Esophagus squamous epithelium (tissue), 5 donors: ENCODE data around the gene PSMA5. TPM values are rescaled to one million over a fixed set of nuclear protein-coding genes. Genes with fewer than 3 reads are reported as not detected.
"Not testable (repeated sequence)": the region's sequence is repeated elsewhere in the genome, so short reads cannot be mapped to it uniquely, and the experiment has no call there.

Experiments
- DNase-seq: peaks from one replicate; lab custom pipeline; 2025; lab: John Stamatoyannopoulos, UW
- H3K27ac ChIP-seq, 4 donors: fragments of 200-600 bp; sonication (generic); one replicate each; pipeline ENCODE4 v1.5.1; 2016 to 2019; ENCODE audit warnings: mild to moderate bottlenecking in 1 of 4
- H3K27me3 ChIP-seq, 4 donors: fragments of 200-600 bp; sonication (generic); 1 replicate in 3 of 4; 2 replicates in 1 of 4; pipeline versions ENCODE4 v1.5.1 to v1.6.0; 2017 to 2021; ENCODE audit warnings: antibody characterized with exemption in 1 of 4
- H3K36me3 ChIP-seq, 3 donors: fragments of 200-600 bp; sonication (generic); one replicate each; pipeline ENCODE4 v1.5.1; 2016 to 2019
- H3K4me1 ChIP-seq, 3 donors: fragments of 200-600 bp; sonication (generic); one replicate each; pipeline ENCODE4 v1.5.1; 2017 to 2019
- H3K4me3 ChIP-seq, 4 donors: fragments of 200-600 bp; sonication (generic); 1 replicate in 3 of 4; 2 replicates in 1 of 4; pipeline ENCODE4 v1.5.1; 2016 to 2019; ENCODE audit warnings: mild to moderate bottlenecking in 2 of 4, moderate library complexity in 1 of 4
- H3K9me3 ChIP-seq, 3 donors: fragments of 200-600 bp; sonication (generic); one replicate each; pipeline ENCODE4 v1.5.1; 2016 to 2019
- POLR2A ChIP-seq, 4 donors: fragments of 450-650 bp; IDR thresholded peaks; one replicate each; pipeline ENCODE4 v1.6.1; 2017; ENCODE audit warnings: antibody characterized with exemption in 4 of 4, mild to moderate bottlenecking in 4 of 4, moderate library complexity in 3 of 4
- WGBS, 2 donors: methylation state at CpG; one replicate each; pipeline ENCODE4 v1.1.5; 2018; 5-methylcytosine and 5-hydroxymethylcytosine counted together
- intact Hi-C: fragments of 100-400 bp; cut with DNase I; formaldehyde crosslinking; loops from one replicate; pipeline ENCODE4 v1.15.0; 2022
- total RNA-seq, 4 donors: library from RNA; depleted of rRNA; stranded (reverse); fragments of >200 nt; gene quantifications; one replicate each; pipeline ENCODE4 v1.1.0, GENCODE V29; 2016
- TF ChIP-seq, protein P1 (sequence below), 6 experiments: fragments of 450-650 bp in 4 of 6; fragments of 200-600 bp in 2 of 6; sonication (generic) in 2 of 6; IDR thresholded peaks; one replicate each; pipeline ENCODE4 v1.5.1; 2016 to 2019; ENCODE audit warnings: antibody characterized with exemption in 6 of 6, mild to moderate bottlenecking in 4 of 6, moderate library complexity in 4 of 6
- donor health status: DM: yes; HTN: yes; CAD: no.

The PSMA5 gene
- total RNA-seq, 4 donors from 2014 or later, result 31.5 to 57.7 (median 46.8) TPM

DNA sequence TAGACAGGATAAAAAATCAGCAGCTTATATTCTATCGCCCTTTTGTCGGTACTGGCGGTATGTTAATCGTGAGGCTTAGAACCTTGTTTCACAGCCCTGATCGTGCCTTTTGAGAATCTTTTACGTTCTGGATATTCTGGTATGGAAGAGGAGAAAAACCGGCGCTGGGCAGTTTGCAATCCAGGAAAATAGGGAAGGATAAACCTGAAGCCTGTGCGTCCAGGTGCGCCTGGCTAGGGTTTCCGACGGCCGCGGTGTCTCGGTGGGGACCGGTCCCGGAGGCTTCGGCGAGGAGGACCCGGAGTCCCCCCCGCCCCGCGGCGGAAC lies 39.8 kb upstream of the PSMA5 start:
- H3K4me1 ChIP-seq, result peaks cover 9 to 23% (median 16%) of the 10 kb centered on the region in 3 donors
- H3K36me3 ChIP-seq, result no peaks in the 10 kb centered on the region
- no peak for TF ChIP-seq POLR2A (IDR thresholded peaks at IDR 0.05)
- TF ChIP-seq, protein P1, sequence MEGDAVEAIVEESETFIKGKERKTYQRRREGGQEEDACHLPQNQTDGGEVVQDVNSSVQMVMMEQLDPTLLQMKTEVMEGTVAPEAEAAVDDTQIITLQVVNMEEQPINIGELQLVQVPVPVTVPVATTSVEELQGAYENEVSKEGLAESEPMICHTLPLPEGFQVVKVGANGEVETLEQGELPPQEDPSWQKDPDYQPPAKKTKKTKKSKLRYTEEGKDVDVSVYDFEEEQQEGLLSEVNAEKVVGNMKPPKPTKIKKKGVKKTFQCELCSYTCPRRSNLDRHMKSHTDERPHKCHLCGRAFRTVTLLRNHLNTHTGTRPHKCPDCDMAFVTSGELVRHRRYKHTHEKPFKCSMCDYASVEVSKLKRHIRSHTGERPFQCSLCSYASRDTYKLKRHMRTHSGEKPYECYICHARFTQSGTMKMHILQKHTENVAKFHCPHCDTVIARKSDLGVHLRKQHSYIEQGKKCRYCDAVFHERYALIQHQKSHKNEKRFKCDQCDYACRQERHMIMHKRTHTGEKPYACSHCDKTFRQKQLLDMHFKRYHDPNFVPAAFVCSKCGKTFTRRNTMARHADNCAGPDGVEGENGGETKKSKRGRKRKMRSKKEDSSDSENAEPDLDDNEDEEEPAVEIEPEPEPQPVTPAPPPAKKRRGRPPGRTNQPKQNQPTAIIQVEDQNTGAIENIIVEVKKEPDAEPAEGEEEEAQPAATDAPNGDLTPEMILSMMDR (IDR thresholded peaks at IDR 0.05), result no peak
- peak overlapping the region; percentile 35 to 67 (median 57) for H3K4me3 ChIP-seq
- peak overlapping the region in 3 of 4 donors; percentile 65 to 76 (median 70) for H3K27ac ChIP-seq
- no peak for DNase-seq
- H3K9me3 ChIP-seq, result no peaks in the 10 kb centered on the region
- intact Hi-C loops, result no loop called here
- WGBS, 2 donors, result 3 to 14% methylated on average over 12 to 19 of the region's 24 CpGs
- peaks cover 0 to 100% (median 14%) of the 10 kb centered on the region in 4 donors for H3K27me3 ChIP-seq

DNA sequence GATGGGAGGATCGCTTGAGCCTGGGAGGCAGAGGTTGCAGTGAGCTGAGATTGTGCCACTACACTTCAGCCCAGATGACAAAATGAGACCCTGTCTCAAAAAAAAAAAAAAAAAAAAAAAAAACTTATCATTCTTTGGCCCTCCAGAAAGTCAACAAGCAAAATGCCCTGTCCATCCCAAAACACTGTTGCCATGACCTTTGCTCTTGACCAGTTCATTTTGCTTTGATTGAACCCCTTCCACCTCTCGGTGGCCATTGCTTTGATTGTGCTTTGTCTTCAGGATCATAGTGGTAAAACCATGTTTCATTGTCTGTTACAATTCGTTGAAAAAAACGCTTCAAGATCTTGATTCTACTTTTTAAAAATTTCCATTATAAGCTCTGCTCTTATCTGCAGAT lies 31.6 kb upstream of the PSMA5 start:
- 76 to 91% methylated on average over 4 of the region's 4 CpGs for WGBS, 2 donors
- Histone ChIP-seq H3K36me3 (no peaks in the 10 kb centered on the region), H3K27ac (no peak overlapping the region)

DNA sequence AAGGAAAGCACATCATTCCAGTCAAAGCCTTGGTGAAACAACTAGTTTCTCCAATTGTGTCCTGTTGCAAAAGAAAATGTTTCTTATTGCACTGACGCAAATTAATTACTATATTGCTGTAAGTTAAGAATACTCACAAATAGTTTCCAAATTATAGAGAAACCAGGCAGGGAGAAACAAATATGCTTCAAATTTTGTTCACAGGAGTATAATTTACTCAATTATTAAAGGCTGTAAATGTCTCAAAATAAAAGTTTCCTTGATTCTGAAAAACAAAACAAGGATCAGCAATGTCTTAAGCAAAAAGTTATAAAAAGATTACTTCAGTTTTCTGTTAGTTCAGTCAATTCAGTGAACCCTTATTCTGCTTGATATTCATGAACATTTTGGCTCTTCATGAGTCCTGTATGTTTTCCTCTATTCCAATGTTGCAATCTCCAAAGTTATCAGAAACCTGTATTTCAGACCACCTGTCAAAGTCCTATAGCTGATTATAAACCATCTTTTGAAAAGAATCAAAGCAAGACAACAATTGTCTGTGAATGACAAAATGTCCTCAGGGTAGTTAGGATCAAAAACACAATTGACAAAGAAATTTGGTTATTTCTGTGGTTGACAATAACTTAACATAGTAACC lies 28.4 kb upstream of the PSMA5 start:
- peaks cover 0 to 40% (median 0%) of the 10 kb centered on the region in 4 donors for H3K27me3 ChIP-seq
- H3K27ac ChIP-seq, result no peak overlapping the region
- no peaks in the 10 kb centered on the region for H3K36me3 ChIP-seq
- WGBS, 2 donors, result 89 to 100% methylated on average over 1 of the region's 1 CpG
- H3K9me3 ChIP-seq, result no peaks in the 10 kb centered on the region
- DNase-seq, result no peak
- intact Hi-C loops, result no loop called here
- TF ChIP-seq, protein P1 (IDR thresholded peaks at IDR 0.05), result no peak
- no peak overlapping the region for H3K4me3 ChIP-seq
- H3K4me1 ChIP-seq, result no peaks in the 10 kb centered on the region

More for the DNA sequence above, 31.6 kb upstream of the PSMA5 start:
- intact Hi-C loops, result no loop called here
- no peak for TF ChIP-seq POLR2A (IDR thresholded peaks at IDR 0.05)
- TF ChIP-seq, protein P1 (IDR thresholded peaks at IDR 0.05), result no peak
- Histone ChIP-seq H3K9me3 (no peaks in the 10 kb centered on the region), H3K27me3 (peaks cover 0 to 38% (median 0%) of the 10 kb centered on the region in 4 donors), H3K4me3 (no peak overlapping the region), H3K4me1 (no peaks in the 10 kb centered on the region)
- DNase-seq, result no peak

DNA sequence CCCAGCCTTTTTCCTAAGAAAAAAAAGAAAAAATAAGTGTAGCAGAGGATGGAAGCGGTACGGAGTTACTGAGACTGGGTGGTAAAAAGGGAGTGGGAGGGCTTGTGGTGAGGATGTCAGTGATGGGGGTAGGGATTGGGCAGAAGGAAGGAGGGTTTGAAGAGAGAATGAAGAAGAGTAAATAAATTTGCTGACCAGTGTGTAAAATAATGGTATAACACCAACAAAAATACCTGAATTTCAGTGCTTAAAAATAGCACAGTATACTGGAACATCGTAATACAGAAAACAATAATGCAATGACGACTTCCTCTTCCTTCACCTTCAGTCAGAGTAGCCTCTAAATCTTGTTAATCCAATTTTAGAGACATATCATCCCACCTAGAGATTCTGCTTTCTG lies 21.3 kb upstream of the PSMA5 start:
- intact Hi-C loops, result no loop called here
- DNase-seq, result no peak
- 57 to 60% methylated on average over 4 of the region's 4 CpGs for WGBS, 2 donors
- Histone ChIP-seq H3K4me1 (no peaks in the 10 kb centered on the region), H3K4me3 (no peak overlapping the region), H3K36me3 (no peaks in the 10 kb centered on the region), H3K27ac (no peak overlapping the region), H3K9me3 (no peaks in the 10 kb centered on the region), H3K27me3 (peaks cover 0 to 79% (median 2%) of the 10 kb centered on the region in 4 donors)
- TF ChIP-seq POLR2A (IDR thresholded peaks at IDR 0.05), result no peak
- TF ChIP-seq, protein P1 (IDR thresholded peaks at IDR 0.05), result no peak

DNA sequence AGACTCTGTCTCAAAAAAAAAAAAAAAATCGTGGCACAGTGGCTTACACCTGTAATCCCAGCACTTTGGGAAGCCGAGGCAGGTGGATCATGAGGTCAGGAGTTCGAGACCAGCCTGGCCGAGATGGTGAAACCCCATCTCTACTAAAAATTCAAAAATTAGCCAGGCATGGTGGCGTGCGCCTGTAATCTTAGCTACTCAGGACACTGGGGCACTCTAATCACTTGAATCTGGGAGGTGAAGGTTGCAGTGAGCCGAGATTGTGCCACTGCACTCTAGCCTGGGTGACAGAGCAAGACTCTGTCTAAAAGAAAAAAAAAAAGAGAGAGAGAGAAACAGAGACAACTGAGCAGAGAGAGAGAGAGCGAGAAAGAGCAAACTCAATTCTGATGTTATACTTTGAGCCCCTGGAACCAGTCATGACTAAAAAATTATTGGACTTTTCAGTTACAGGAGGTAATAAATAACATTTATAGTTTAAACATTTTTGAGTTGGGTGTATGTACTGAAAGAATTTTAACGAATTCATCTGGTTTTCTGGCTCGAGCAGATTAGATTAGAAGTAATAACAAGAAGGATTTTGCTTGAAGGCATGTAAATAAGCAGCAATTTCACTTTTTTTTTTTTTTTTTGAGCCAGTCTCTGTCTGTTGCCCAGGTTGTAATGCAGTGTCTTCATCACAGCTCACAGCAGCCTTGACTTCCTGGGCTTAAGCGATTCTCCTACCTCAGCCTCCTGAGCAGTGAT lies 19.9 kb upstream of the PSMA5 start:
- intact Hi-C loops, H3K36me3 ChIP-seq, H3K9me3 ChIP-seq, H3K4me3 ChIP-seq, H3K4me1 ChIP-seq, H3K27ac ChIP-seq, DNase-seq: not testable (repeated sequence)
- peaks cover 0 to 75% (median 2%) of the 10 kb centered on the region in 4 donors for H3K27me3 ChIP-seq
- 63 to 66% methylated on average over 9 to 11 of the region's 11 CpGs for WGBS, 2 donors
